HG03095 (cell line): ENCODE results near the gene STOML1.
"Not testable (repeated sequence)": the region's sequence is repeated elsewhere in the genome, so short reads cannot be mapped to it uniquely, and the experiment has no call there.

Experiments used
- ATAC-seq: cut with Tn5 transposase; IDR thresholded peaks from one replicate; pipeline ENCODE4 v1.9.1; 2021; ENCODE audit warnings: moderate library complexity; ENCODE audit not compliant: unreplicated experiment

STOML1 gene

DNA sequence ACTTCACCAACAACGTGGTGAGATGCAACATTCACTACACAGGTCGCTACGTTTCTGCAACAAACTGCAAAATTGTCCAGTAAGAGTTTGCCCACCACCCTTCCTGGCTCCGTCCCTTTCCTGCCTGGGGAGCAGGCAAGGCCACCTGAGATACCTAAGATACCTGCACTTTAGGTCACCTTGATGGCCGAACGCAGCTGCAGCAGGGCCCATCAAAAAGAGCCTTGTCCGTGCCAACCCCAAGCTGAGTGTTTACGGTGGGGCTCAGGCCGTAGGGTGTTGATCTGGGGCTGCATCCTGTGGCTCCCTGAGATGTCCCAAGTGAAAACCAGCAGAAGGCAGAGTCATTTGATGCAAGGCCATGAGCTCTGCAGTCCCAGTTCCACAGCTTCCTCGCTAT is 42.6 kb downstream of the STOML1 start:
- ATAC-seq: no peak

DNA sequence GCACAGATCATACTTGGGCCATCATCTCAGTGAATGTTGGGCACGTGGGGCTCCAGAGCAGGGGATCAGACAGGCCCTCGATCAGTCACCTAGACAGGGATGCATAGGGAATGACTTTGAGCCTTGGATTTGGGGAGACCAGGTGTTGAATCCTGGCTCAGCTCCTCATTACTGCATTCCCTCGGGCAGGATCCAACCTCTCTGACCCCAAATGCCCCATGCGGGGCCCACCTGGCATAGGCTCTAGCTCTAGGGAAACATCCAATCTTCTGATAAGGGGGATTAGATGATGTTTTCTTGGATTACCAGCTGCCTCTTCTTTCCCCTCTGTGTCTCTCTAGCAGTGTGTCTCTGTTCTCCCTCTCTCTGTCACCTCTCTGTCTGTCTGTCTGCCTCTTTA is 43.1 kb downstream of the STOML1 start:
- no peak for ATAC-seq

DNA sequence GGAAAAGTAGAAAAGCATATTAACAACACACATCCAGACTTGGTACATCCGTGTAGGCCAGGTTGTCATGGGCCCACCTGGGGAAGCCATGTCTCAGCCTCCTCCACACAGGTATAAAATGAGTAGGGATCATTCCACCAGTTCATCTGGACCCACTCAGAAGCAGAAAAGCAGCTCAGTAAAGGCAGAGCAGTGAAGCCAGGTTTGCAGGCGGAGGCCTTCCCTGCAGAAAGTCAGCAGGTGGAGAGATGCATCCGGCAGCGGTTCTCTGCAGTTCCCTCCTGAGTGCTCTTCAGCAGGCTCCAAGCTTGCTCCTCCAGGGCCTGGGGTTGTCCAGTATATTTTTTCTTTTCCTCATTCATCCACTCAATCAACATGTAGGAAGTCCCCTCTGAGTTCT is 43.7 kb downstream of the STOML1 start:
- no peak for ATAC-seq

DNA sequence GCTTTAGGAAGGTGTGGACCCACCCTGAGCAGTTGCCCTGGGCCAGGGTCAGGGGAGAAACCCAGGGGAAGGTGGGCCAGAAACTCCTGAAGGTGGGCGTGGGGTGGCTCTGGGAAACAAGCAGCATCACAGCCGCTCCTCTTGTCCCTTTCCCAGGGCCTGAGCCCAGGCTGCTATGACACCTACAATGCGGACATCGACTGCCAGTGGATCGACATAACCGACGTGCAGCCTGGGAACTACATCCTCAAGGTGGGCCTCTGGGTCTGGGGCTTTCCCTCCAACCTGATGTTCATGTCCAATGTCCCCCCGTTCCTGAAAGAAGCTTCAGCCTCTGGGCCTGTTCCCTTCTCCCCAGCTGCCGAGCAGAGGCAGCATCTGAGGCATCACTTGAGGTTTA is 44.4 kb downstream of the STOML1 start:
- ATAC-seq: no peak

DNA sequence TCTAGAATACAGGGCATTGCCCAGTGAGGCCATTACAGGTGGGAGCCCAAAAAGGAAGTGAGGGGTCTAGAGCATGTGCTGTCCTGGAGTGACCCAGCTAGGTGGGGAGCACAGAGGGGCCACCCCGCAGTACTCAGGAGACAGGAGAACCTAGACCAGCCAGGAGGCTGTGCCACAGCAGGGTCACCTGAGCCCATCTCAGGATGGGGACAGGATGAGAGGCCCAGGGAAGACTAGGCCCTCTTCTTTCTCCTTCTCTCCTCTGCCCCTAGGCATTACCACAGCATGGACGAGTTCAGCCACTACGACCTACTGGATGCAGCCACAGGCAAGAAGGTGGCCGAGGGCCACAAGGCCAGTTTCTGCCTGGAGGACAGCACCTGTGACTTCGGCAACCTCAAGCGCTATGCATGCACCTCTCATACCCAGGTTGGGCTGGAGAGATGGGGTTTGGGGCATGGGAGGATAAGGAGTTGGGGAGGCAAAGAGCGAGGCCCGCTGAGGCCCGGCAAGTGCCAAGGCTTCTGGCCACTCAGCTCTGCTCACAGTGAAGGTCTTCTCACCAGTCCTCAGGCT is 45.2 kb downstream of the STOML1 start:
- ATAC-seq: no peak

DNA sequence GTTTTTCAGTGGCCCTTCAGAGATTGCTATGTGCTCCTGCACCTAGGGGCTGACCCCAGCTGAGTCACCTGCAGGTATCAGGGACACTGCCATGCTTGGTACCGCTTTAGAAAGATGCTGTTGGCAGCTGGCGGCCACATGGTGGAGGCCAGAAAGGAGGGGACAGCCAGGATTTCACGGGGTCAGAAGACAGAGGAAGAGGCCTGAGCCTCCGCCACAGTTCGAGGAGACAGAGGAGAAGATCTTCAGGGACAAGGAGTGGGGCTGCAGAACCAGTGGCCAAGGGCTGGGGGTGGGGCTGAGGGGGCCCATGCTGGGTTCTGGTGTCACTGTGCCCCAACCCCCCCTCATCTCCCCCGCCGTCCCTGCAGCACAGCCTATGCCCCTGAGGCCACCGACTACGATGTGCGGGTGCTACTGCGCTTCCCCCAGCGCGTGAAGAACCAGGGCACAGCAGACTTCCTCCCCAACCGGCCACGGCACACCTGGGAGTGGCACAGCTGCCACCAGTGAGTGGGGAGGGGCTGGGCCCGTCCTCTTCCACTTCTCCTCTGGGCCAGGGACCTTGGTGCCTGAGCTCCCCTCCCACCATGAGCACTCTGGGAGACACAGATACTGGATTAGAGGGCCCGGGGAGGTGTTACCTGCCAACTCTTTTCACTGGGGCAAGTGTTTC is 45.9 kb downstream of the STOML1 start:
- ATAC-seq: no peak

DNA sequence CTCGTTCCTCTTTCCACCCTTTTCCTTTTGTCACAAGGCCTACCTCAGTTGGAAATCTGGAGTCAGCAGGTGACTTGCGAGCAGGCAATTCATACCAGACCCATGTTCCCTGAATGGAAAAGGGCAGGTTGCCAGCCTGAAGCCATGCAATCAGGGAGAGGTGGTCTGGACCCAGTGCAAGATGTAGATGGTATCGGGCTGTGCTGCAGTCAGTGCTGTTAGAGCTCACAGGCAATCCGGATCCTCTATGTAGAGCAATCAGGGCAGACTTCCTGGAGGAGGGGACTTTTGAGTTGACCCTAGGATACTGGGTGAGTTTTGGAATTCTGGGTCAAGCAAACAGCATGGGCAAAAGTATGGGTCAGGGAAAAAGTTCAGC is 47.0 kb downstream of the STOML1 start:
- no peak for ATAC-seq

DNA sequence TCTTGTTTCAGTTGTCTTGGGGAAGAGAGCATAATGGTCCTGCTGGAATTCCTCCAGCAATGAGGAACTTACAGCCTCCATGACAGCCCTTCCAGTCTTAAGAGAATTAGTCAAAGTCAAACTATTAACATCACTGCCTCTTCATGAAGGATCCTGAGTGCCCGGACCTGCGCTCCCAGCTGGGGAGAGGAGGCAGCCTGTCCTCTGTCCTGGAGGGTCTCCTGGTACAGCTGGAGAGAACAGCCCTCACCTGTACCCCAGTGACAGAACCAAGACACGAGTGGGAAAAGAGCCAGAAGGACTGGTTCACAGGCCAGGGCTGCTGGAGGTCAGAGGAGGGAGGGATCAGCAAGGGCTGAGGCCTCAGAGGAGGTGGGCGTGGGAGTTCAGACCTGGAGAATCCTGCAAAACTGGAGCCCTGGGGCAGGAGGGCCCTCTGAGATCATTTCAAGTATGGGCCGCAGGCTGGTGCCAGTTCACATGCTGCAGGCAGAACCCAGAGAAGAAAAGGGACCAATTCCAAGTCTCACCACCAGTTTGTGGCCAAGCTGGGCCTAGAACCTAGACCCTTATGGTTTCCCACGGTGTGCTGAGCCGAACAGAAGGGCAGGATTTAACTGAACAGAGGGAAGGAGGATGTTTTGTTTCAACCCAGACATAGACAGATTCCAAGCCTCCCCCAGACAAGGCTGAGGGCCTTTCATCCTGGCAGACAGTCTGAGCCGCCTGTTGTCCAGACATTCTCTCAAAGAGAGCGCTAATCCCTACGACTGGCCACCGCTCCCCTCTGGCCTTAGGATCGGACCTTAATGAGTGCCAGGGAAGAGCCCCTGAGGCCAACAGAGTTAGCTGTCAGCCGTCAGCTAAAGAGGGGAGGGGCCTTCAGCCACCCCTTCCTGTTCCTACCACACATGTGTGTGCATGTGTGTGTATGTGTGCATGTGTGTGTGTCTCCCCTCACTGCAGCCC is 47.6 kb downstream of the STOML1 start:
- no peak for ATAC-seq

DNA sequence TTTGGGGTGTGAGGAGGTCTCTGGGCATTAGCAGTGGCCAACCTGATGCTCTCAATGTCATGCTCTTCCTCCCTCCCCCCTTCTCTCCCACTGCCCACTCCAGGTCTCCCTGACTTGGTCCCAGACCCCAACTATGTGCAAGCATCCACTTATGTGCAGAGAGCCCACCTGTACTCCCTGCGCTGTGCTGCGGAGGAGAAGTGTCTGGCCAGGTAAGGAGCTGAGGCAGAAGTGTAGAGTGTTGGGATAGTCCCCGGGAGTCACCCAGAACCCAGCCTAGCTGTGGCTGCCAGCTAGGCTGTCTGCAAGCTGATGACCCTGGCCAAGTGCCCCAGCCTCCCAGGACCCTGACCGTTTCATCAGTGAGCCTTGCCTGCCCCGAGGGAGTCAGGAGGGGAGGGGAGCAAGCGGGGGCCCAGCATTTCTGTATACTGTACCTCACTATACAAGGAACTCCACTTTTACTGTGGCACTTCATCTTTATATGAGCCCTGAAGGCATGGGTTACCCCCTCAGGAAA is 49.3 kb downstream of the STOML1 start:
- ATAC-seq: no peak

DNA sequence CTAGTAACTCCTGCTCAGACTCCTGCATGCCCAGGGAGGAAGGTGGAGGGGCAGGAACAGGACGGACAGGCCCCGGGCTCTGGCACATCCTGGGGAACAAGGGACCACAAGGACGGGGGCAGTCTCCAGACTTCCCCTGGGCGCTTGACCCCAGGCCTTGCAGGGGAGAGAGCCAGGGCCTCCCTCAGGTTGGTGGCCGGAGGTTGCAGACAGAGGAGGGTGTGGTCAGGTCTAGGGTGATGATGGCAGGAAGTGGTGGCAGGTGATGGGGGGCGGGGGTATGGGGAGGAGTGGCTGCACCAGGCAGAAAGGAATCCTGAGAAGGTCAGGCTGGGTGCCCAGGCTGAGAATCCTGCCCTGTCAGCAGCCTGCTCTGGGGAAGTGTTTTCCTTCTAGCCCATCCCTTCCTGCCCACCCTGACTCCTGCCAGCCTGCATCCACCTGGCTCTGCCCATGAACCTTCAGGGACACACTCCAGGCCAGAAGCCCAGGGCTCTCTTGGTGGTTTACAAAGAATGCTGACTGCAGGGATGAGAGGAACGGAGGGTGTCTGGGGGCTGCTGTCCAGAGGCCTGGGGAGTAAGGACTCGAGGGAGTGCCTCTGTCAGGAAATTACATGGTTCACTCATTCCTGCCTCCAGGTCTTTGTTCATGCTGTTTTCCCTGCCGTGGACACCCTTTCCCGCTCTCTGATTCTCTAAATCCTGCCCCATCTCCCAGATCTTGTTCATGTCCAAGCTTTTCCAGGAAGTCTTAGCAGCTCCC is 50.0 kb downstream of the STOML1 start:
- no peak for ATAC-seq

DNA sequence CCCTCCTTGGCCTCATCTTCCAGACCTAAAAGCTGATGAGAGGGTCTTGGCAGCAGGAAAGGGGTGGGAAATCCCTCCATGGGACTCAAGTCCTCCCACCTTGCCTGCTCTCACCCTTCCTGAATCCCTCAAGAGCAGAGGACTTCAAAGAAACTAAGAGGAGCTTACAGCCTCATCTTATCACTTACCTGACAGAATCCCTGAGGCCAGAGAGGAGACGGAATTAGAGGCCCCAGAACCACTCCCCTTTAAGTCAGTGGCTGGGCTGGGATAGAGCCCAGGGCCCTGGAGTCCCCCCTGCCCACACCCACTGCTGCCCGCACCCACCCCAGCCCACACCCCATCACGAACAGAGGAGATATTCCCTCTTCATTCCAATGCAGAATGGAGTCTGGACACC is 50.6 kb downstream of the STOML1 start:
- no peak for ATAC-seq

DNA sequence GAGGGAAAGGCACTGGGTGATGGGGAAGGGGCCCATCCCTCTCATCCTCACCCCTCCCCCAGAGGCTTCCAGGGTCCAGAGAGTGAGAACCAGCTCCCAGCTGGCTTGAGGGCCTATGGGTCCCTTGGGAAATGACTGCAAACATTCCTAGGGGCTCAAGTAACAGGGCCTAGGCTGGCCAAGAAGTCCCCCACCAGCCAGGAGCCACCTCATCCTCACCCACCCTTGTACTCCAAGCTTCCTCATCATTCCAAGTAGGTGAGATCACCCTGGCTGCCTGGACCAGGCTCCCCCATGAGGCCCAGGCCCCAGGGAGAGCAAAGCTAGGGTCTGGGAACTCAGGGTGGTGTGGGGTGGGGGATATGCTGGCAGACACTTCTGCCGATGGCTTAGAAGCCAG is 51.1 kb downstream of the STOML1 start:
- no peak for ATAC-seq

DNA sequence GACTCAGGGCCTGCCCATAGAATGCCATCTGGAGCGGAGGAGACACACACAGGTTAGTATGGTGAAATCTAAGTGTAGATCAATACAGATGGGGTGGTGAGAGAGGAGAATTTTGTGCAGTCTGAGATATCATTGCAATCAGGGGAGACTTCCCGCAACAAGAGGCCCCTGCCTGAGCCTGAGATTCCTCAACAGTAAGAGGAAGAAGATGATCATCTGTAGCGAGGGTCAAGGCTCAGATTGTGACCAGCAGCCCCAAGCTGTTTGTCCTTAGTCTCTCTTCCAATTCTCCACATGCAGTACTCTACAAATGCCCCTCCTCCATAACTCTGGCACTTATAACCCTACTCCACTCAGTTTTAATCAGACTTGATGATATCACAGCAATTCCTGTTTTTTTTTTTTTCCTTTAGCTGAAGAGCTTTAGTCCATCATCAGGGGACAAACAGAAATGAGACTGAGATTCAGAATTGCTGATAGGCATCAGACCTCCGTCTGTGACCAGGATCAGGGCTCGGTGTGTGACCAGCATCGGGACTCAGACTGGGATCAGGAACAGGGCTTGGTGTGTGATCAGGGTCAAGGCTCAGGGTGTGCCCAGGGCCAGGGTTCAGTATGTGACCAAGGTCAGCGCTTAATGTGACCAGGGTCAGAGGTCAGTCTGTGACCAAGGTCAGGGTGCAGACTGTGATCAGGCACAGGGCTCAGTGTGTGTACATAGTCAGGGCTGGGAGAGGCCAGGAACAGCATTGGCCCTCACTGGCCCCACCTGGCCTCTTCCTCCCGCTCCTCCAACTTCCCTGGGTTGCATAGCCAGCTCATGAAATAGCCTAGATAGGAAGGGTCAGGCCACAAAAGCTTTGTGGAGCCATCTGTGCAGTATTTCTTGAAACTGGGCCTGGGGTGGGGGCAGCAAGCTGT is 51.8 kb downstream of the STOML1 start:
- ATAC-seq: no peak

DNA sequence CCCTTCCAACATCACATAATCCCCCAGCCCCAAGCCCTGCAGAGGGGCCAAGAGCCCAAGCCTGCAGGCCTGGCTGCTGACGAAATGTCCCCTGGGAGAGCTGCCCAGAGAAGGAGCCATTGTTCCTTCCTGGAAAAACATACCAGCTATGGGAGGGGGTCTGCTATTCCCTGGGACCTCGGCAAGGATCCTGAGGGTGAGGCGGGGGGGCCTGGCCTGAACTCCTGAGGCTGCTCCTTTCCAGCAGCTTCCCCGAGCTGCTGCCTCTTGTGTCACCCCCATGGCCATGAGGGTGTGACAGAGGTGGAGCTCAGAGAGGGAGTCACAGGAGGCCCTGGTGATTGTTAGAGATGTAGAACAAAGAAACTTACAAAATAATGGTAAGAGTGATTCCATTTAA is 53.0 kb downstream of the STOML1 start:
- ATAC-seq: no peak

DNA sequence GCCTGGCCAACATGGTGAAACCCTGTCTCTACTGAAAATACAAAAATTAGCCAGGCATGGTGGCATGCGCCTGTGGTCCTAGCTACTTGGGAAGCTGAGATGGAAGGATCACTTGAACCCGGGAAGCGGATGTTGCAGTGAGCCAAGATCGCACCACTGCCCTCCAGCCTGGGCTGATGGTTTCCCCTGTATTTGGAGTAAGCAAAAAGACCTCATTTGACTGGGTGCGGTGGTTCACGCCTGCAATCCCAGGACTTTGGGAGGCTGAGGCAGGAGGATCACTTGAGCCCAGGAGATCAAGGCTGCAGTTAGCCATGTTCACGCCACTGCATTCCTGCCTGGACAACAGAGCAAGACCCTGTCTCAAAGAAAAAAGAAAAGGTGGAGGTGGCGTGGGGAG is 53.6 kb downstream of the STOML1 start:
- not testable (repeated sequence) for ATAC-seq

DNA sequence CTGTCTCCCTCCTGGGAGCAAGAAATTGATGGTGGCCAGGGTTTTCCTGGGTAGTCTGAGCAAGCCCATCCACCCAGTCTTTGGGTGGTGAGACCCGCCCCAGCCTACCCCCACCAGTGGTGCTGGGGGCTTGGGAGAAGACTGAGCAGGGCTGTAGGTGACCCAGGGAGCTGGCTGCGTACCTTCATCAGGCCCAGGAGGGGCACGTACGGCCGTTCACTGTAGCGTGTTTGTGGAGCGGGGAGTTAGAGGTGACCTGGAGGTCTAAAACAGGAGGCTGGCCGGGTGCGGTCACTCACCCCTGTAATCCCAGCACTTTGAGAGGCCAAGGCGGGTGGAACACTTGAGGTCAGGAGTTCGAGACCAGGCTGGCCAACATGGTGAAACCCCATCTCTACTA is 54.4 kb downstream of the STOML1 start:
- ATAC-seq: no peak

DNA sequence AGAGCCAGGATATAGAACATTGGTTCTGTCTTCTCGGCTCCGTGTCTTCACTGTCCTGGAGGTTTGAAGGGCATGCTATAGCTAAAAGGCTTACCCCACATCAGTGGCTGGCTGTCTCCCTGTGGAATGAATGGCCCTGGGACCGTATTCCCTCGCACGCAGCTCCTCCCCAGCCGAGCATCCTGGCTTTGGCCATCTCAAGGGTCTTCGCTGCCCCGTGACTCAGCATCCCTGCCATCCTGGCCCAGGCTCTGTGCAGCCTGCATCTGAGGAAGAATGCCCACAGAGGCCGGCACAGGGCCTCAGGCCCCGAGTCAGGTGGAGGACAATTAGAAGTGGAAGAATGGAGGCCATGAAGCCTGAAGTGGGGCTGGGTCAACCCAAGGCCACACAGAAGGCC is 54.8 kb downstream of the STOML1 start:
- no peak for ATAC-seq

DNA sequence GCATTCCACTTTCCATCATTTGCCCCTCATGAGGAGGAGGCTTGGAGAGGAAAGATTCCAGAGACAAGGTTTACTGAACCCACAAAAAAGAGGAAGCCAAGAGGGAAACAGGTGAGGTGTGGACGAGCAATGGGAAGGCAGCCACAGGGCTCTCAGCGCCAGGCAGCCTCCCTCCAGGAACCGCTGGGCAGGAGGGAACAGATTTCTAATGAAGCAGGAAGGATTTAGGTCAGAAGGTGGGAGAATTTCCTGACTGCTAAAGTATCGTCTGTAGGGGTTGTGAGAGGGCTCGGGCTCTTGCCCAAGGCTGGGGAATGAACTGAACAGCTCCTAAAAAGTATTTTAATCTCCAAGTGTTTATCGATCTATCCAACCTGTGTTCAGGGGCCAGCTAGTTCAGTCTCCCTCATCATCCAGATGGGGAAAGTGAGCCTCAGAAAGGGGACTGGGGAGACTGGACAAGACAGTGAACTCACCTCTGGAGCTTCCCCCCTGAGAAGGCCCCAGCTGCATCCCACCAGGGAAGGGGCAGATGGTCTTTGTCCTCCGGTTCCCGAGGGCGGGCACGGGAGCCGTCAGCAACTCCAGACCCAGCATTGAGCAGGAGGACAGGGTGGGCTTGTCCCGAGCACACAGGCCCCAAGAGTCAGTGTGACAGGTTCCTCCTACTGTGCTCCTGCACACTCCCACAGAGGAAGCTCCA is 55.4 kb downstream of the STOML1 start:
- ATAC-seq: no peak

DNA sequence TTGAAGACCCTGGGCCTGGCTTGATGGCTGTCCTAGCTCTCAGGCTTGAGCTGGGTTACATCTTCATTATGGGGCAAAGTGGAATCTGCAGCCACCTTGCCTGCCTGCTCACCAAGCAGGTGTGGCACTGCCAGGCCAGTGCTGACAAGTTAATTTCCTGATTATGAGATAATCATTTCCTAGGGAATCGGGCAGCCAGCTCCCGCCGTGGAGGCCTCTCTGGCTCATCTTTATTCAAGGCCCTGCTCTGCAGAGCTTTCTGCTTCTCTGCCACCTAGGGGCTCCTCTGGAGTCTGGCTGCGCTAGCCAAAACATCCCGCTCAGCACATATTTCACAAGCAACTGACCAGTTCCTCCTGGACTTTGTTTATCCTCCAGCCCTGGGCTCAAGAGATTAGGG is 55.9 kb downstream of the STOML1 start:
- no peak for ATAC-seq
